GM19397 (cell line): ENCODE measurements around the gene MACROD2.

Source experiments
- ATAC-seq: cut with Tn5 transposase; IDR thresholded peaks from one replicate; pipeline ENCODE4 v1.9.1; 2021; ENCODE audit warnings: mild to moderate bottlenecking, moderate library complexity; ENCODE audit not compliant: unreplicated experiment

The MACROD2 gene

DNA sequence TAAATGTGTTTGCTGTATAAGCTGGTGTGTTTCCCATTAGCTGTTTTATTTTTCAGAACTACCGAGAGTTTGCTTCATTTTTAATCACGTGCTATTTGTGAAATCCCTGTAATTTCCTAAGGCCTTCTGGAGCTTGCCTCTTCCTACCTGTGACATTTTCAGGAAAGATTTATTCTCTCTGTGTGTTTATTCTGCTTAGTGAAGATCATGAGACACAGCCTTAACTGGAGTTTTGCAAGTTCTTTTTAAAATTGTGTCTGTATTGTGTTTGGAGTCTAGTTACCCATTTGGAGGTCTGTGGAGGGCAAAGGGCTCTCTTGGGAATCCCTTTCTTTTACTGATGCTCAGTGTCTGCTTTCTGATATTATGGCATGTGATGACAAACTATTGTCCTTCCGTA lies 701.2 kb downstream of the MACROD2 start:
- no peak for ATAC-seq

DNA sequence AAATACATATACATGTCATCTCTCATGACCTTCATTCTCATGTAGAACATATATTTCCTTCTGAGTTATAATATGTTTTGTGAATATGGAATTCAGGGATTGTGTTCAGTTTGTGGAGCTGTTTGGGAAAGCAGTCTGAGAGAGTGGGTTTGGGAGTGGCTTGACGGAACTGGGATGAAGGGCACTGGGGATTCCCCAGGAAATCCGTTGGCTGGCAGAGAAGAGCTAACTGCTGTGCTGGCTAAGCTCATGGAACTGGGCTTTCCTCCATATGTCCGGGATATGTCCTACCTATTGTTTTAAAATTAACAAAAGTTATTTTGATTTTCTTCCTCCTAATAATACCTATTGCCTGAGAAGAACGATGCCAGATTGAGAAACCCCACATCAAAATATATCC lies 701.6 kb downstream of the MACROD2 start:
- ATAC-seq, result no peak

DNA sequence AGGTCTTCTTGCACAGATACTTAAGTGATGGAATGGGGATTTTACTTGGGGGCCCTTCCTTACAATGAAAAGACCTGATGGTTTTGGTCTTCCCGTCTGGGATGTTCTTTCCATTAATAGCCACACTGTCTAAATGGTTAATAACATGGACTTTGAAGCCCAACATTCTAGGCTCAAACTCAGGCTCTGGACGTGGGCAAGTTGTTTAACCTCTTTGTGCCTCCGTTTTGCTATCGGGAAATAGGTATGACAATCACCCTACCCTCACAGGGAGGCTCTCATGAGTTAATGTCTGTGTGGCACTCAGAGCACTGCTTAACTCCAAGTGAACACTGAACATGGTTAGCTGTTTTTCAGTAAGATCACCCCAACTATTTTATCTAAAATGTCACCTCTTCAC lies 702.8 kb downstream of the MACROD2 start:
- no peak for ATAC-seq

DNA sequence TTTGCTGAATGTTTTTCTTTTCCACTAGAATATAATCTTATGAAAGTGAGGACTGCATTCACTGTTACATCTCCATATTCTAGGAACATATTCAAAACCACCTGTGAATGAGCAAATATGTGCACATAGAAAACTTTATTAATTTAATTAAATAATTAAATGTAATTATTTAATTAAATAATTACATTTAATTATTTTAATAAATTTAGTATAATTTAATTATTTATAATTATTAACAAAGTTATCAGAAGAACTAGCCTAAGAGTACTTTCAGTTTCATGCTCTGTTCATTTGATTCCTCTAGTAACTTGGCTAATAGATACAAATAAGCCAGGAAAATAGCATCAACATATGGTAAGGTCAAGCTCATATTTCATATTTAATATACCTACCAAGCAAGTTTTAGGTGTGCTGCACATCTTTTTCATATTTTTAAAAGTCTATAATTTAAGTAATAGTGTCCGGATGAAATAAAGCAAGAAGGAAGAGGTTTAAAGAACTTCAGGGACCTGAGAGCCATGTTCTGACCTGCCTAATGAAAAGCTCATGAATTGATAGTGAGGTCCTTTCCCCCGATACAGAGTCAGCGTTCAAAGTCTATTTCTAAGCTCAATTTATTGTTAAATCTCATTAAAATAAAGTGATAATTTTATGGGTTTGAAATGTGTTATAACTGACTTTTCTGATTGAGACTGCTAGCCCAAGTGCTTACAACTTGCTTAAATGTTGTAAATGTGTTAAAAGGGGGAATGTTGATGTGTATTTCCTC lies 703.5 kb downstream of the MACROD2 start:
- ATAC-seq, result no peak

DNA sequence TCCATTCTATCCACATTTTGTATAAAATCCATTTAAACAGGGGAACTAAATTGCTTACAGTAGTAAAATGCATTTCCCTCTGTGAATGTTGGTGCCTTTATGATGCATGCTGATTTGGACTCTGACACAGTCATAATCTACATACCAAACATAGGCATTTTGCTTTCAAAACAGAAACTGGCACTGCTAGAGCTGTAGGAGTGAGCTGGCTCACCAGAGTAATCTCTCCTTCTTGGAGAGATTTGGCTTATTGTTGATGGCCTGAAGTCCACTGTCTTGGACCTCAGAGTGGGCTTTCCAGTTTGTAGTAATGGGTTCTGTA lies 705.3 kb downstream of the MACROD2 start:
- peak; percentile 63 for ATAC-seq

DNA sequence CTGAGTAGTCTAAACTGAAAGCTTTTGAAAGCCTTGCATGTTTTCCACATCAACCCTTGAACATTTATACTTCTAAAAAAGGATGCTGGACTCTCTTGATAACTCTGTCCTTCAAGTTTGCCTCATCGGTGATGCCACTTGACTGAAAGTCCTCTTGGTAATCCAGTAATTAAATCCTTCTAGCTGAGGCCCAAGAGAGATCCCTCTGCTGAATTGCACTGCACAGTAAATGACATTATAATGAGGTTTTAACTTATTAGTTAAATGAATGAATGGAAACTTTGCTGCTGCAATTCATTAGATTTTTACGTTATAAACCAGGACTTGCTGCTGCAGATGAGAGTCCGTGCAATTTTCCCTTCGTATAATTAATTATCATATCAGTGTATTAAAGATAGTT lies 706.0 kb downstream of the MACROD2 start:
- no peak for ATAC-seq

DNA sequence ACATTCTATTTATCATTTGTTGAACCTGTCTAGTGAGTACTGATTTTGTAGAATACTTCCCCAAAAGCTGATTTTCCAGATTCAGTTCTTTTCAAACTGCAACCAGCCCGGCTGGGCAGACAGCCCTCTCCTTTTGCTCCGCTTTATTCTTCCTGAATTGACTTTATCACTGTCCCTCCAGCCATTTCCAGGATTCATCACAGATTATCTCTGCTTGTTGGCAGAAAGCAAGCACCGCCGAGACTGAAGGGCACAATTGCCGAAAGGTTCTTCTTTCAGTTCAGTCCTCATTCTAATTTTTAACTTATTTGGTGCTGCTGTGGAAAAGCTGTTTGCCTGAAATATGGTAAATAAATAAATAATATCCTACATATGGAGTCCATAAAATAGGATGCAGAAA lies 711.2 kb downstream of the MACROD2 start:
- no peak for ATAC-seq

DNA sequence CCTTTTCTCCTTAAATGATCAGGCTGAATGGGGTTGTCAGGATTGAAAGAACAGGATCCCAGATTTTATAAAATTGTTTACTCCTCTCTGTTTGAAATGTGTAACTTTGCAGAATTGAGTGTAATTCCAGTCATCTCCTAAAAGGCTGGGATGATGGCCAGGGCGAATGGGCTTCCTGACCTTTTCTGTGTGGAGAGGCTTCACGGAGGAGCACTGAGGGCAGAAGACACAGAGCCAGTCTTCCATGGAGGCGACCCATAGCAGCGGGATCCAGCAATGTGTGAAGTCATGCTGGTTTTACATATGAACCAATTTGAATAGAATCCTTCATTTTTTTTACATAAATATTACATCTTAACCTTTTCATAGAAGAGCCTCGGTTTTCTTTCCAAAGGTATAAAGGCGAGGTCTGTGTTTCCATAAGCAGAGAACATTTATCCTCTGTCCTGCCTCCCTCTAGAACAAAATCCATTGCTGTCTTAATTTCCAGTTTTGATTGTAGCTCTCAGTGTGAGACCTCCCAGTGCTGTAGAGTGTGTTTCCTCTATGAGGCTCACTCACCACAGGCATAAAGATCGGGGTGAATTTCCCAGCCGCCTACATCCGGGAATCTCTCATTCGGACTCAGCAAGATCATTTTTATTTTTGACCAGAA lies 711.8 kb downstream of the MACROD2 start:
- no peak for ATAC-seq

DNA sequence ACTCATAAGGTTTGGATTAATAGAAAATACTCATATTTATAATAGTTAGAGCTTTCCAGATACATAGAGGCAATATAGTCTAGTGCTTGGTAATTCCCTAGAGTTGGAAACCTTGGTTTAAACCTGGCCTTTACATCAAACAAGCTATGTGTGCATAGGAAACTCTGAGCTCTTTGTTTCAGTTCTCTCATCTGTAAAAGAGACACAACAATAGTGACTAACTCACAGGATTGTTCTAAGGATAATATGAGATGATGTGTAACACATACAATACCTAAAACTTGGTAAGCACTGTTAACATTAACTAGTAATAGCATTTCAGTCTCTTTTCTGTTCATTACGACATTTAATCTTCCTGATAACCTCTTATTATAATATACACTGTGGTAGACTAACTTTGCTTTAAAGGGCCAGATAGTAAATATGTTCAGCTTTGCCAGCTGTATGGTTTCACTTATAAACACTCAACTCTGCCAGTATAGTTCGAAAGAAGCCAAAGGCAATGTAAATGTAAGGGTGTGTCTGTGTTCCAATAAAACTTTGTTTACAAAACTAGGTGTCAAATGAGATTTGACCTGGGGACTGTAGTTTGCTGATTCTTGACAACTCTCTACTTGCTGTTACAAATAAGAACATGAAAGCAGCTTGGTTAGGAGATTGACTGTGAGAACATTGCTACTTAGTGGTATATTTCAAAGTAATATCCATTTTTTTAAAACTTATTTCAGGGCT lies 712.7 kb downstream of the MACROD2 start:
- no peak for ATAC-seq

DNA sequence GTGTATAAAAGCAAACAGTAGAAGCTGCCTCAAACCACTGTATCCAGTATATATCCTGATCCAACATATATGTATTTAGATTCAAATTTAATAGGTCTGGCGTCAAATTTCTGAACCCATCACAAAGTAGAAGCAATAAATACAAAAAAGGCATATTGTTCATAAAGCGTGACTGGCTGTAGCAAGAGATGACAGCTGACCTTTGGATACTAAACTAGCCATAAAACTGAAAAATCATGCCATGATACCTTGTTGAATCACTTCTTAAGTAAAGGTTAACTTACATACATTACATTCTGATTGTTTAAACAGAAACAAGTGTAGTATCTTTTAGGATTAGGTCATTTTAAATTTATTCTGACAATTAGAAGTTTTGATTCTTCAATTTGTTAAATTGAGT lies 714.1 kb downstream of the MACROD2 start:
- ATAC-seq, result no peak

DNA sequence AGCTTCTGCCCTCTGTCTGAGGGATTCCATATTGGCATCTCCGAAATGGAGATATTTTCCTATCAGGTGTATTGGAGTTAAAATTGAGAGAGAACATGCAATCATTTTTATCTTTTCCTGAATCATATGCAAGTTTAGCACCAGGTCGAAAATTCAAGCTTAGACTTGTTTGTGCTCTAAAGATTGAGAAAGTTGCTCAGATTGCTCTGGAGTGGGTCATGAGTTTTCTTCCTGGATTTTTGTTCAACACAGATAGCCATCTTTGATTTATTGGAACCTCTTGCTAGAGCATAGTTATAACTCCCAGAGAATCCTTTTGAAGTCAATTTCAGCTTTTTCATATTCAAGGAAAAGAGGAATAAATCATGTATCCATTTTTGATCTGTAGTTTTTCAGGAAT lies 715.6 kb downstream of the MACROD2 start:
- ATAC-seq, result no peak

DNA sequence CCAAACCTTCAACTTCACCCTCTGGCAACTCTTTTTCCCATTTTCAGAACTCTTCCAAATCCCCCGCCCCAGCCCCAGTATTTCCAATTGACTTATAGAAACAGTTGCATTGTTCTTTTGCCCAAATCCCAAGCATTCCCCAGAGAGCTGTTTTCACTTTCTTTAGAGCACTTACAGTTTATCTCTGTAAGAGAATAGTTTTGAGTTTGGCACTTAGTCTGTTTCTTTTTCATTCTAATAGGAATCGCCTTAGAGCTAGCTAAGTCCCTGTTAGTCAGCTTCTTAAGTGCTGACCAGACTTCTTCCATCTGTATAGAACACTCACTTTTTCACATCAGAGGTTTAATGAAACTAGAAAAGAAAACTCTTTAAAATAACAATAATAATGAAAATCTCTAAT lies 716.3 kb downstream of the MACROD2 start:
- no peak for ATAC-seq

DNA sequence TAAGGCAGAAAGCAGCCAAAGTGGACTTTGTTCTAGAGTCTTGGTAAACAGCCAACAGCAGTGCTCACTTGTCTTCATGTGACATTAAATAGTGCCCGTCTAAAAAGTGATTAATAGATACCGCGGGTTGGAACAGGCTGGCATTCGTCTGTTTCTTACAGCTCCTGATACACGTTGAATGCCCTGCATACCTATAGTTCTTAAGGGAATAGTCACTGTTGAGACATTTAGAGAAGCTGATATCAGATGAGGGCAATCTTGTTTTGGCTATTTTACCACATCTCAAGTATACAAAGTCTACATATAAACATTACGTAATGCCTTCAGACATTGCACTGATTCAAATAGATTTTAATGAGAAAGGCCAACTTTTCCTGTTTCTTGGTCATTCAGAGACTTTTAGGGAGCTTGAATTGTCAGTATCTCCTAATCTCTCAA lies 717.0 kb downstream of the MACROD2 start:
- no peak for ATAC-seq

DNA sequence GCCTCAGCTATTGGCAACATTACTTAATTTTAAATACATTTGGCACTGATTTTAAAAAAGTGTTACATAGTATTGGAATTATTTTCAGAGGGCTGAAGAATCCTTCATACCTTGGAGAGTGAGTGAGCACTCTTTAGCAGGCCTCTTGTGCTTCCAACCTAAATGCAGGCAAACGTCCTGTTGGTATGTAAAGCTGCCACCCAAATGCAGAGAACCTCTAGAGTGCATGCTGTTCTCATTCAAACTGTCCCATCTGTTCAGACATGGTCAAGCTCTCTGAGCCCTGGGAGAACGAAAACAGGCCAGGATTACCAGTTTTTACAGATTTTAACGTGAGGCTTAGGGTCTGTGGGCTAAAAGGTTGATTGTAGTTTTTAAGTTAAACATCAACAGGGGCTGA lies 720.1 kb downstream of the MACROD2 start:
- ATAC-seq, result no peak

DNA sequence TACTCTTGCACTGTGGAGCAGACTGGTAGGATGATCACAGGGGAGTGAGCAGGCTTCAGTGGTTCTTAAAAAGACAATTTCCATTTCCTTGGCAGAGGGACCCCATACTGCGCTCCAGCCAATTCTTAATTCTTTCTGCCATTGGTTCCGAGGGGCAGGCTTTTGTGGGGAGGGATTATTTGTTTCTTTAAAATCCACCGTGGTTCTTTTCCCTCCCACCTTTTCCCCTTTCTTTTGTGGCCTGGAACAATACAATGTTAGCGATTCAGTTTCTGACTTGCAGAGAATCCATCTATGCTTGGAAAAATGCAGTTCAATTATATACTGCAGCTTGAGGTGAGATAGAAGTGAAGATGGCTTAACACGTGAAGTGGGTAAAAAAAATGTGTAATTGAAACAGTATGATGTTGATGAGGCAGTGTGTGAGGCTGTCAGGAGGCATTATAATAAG lies 721.1 kb downstream of the MACROD2 start:
- no peak for ATAC-seq

DNA sequence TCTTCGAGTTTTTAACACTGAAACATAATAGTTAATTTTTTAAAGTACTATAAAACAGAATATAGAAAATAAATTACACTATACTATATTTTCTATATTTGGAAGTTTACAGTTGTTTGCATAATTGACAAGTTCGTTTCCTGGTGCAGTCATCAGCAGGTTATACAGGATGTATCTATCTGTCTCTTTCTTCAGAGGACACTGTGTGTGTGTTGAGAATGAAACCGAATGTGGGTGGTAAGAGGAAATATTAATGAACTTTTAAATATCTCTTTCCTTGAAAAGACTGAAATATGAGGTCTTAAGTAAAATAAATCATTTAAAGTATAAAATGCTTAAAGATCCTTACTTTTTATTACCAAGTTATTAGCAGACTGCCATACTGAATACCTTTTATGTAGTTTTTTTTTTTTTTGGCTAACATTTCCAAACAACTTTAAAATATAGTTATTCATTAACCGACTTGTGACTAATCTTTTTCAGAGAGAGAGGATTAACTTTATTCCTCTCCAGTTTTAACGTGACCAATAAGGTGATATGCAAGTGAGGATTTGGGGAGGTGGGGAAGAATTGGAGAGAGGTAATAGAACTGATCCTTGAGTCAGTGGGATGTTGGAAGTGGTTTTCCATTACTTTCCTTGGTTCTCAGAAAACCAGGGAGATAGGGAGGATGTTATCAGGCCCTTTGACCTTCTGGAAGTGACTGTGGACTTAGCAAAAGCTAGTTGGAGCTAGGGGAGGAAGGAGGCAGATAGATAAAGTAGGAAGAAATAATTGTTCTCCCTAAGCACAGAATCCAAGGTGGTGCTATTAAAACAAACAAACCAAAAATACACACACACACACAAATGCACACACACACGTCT lies 722.1 kb downstream of the MACROD2 start:
- ATAC-seq, result peak; percentile 78

DNA sequence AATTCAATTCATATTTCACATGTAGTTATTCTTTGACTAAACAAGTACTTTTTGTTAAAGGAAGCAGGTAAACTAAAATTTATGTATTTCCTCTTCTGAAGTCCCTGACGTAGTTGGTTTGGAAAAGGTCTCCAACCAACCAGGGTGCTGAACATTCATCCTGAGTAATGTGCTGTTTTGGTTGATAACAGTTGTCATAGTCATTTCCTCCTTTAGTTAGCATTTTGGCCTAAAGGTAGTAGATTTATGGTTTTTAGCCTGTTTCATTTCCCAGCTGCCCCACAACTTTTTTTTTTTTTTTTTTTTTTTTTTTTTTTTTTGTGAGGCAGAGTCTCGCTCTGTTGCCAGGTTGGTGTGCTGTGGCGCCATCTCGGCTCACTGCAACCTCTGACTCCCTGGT lies 724.9 kb downstream of the MACROD2 start:
- no peak for ATAC-seq

DNA sequence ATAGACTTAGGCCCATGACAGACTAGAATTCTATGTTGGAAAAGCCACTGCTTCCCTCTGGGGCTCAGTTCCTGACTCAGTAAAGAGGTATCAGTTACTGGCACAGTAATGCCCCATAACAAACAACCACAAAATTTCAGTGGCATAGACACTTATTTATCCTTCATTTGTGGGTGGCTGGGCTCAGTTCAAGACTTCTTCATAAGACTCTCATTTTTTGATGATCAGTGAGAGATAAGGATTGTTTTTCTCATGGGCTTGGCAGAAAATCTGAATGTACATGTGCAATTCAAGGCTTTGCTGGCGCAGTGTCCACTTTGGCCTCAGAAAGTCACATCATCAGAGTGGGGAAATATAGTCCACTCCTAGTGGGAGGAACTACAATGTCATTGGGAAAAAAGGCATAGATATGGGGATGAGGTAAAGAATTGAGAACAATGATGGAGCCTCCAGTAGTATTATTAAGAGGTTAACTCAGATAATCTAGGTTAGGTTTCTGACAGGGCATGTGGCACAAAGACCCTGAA lies 726.7 kb downstream of the MACROD2 start:
- ATAC-seq, result no peak

DNA sequence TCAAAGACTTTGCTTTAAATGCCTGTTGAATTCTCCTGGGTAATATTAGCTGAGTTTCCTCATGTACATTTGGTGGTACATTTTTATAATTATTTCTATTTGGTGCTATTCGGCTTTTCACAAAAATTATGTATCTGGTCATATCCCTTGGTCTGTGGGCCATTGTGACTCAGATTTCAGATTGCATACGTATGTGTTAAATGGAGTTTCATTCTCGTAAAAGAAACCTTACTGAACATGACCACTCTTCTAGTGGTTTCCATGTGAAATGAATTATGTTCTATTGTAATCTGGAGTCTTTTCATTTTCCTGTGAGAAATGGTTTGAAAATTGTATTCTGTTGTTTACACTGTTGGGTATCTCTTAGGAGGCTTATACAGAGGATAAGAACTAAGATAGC lies 728.3 kb downstream of the MACROD2 start:
- ATAC-seq, result no peak

DNA sequence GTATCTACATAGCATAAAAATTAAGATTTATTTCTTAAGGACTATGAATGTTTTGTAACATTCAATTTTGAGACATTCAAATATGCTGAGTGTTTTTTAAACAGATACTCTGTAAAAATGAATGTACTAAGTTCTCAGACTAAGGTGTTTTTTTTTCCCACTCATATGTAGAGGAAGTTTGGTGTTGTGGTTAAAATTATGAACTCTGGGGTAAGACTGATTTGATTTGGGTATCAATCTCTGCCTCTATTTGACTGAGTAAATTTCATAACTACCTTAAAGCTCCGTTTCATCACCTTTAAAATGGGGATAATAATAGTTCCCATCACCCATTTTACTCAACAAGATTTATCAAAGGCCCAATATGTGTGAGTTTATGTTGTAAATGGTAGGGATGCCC lies 728.7 kb downstream of the MACROD2 start:
- ATAC-seq, result no peak

DNA sequence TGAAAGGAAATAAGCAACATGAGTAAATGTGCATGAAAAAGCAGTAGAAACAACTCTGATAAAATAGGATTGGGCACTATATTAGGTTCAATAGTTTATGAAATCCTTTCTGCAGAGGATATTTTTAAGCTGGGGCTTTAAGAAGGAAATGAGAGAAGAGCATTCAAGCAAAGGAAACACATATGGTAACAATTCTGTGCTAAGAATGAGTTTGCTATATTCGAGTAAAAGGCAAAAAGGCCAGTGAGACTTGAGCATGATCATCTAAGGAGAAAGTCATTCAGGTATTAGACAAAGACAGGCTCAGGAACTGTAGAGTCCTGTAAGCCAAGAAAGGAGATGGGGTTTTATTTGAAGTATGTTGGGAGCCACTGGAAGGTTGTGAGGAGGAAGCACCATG lies 729.2 kb downstream of the MACROD2 start:
- ATAC-seq, result no peak
